HG03342 (cell line): Measurements from ENCODE around the gene SAMD13.
A peak's percentile ranks its signal among the peaks of the same experiment; 100 is the strongest.

Source experiments
- ATAC-seq: cut with Tn5 transposase; IDR thresholded peaks from one replicate; pipeline ENCODE4 v1.9.1; 2021; ENCODE audit warnings: mild to moderate bottlenecking, moderate library complexity; ENCODE audit not compliant: unreplicated experiment

SAMD13 gene

GRCh38 chr1:84339503-84339902 is 38.0 kb downstream of the SAMD13 start:
- no peak for ATAC-seq

GRCh38 chr1:84344286-84344685 is 42.8 kb downstream of the SAMD13 start:
- no peak for ATAC-seq

GRCh38 chr1:84345220-84345619 is 43.7 kb downstream of the SAMD13 start:
- no peak for ATAC-seq

GRCh38 chr1:84347271-84347931 is 45.9 kb downstream of the SAMD13 start:
- no peak for ATAC-seq

GRCh38 chr1:84347932-84348555 is 46.5 kb downstream of the SAMD13 start:
- ATAC-seq = no peak

- no peak for ATAC-seq
These were observed 47.3 kb downstream of the SAMD13 start for GRCh38 chr1:84348759-84349158.

GRCh38 chr1:84350104-84350503 is 48.6 kb downstream of the SAMD13 start:
- ATAC-seq = no peak

- ATAC-seq = no peak
These were observed 49.0 kb downstream of the SAMD13 start for GRCh38 chr1:84350550-84350949.

GRCh38 chr1:84352298-84353106 is 51.0 kb downstream of the SAMD13 start:
- no peak for ATAC-seq

GRCh38 chr1:84353695-84354094 is 52.2 kb downstream of the SAMD13 start:
- ATAC-seq = no peak

- ATAC-seq = no peak
These were observed 54.0 kb downstream of the SAMD13 start for GRCh38 chr1:84355556-84355955.

- ATAC-seq = no peak
These were observed 55.4 kb downstream of the SAMD13 start for GRCh38 chr1:84356881-84357280.

GRCh38 chr1:84358695-84359094 is 57.2 kb downstream of the SAMD13 start:
- ATAC-seq = no peak

- no peak for ATAC-seq
These were observed 58.8 kb downstream of the SAMD13 start for GRCh38 chr1:84360316-84360715.

GRCh38 chr1:84361796-84362195 is 60.3 kb downstream of the SAMD13 start:
- ATAC-seq = no peak

- no peak for ATAC-seq
These were observed 61.5 kb downstream of the SAMD13 start for GRCh38 chr1:84363019-84363418.

- no peak for ATAC-seq
These were observed 62.1 kb downstream of the SAMD13 start for GRCh38 chr1:84363622-84364021.

- ATAC-seq = peak; percentile 47
These were observed 64.0 kb downstream of the SAMD13 start for GRCh38 chr1:84365225-84366221.

GRCh38 chr1:84366786-84367185 is 65.3 kb downstream of the SAMD13 start:
- no peak for ATAC-seq

GRCh38 chr1:84367219-84367618 is 65.7 kb downstream of the SAMD13 start:
- no peak for ATAC-seq

- no peak for ATAC-seq
These were observed 66.9 kb downstream of the SAMD13 start for GRCh38 chr1:84368441-84368840.
